Inferior parietal cortex (tissue), 1 donor: Measurements from ENCODE around the gene LIN54.

Experiments
- DNase-seq: peaks from one replicate; pipeline ENCODE4 v3.0.0-alpha.2; 2016; ENCODE audit errors: extremely low spot score

The LIN54 gene

DNA sequence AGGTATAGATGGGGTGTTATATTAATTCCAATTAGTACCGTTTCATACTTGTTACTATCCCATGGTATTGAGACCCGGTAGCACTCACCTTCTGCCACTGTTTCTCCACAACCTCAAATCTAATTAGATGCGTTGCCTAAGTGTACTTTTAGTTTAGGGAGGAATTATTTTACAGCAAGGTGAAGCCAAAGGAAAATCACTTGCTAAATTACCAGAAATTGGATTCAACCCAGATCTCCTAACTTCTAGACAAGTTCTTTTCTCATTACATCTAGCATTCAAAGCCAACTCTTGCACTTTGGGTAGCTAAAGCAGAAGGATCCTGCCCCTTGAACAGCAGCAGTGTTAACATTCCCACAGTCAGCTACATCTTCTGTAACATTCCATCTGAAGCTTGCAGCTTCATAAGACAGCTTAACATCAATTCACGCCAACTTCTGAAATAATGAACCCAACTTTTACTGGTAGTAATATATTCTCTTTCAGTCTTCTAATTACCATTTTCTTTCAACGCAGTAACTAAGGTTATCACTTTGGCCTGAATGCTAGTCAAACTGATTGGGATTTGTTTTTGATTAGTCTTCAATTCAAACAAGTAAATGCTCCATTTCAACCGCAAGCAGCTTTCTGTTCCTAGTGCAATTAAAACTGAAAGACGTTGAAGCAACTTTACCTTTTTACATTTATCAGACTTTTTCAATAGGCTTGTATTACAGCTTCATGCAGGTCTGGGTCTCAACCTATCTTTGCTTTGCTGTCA is 118.7 kb downstream of the LIN54 start:
- no peak for DNase-seq

DNA sequence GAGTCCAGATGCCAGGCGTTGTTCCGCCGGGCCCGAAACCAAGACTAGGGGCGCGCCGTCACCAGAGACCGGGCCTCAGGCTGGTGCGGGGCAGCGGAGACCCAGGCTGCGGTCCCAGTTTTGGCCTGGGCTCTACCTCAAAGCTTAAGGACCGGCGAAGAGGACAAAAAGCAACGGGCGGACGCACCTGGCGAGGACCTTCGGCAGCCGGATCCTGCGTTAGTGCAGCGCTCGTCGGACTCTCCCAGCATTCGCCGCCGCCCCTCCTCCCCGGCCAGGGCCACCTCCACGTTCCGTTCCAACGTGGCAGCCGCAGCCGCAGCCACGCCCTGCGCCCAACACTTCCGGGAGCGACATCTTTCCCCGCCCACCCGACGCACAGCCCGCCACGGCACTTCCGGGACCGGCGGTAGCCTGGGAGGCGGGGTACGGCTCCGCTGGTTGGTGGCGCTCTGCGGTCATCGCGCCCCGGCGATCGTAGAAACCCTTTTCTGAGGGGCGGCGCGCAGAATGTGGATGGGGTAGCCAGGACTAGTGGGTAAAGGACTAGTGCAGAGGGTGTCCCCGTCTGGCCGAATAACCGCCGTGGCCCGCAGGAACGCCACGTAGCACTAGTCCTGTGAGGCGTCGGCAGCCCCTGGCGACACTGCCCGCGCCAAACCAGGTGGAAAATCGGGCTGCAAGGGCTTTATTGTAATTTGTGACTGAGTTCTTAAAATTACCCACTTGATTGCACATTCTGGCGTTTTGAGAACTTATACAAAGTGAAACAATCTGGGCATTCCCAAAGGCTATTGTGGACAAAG is 119.5 kb downstream of the LIN54 start, which contains the start of gene SEC31A:
Gene SEC31A, minus strand, starts transcription at position 253 of the 806 bp plus-strand sequence. CDS start 9,217 bp downstream, outside the sequence.
- peak; percentile 95 for DNase-seq

DNA sequence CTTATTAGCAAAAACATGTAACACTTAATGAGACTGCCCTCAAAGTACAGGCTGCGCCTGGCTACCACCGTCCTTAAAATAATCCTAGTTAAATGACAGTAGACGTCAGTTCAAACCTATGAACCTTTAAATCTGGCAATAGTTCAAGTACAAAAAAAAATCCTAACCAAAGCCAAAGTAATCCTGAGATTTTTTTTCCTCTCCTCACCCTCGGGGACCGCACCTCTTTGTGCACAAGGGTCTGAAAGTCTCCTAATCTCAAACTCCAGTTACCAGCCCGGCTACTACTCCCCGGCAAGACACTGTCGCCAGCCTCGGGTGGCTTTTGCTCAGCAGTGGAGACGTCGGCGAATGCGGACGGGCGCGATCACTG is 120.1 kb downstream of the LIN54 start:
- DNase-seq: no peak

- no peak for DNase-seq
Observed at GRCh38 chr4:82889287-82889686, 121.3 kb downstream of the LIN54 start.

- DNase-seq: no peak
Observed at GRCh38 chr4:82886147-82886942, 124.3 kb downstream of the LIN54 start.

- no peak for DNase-seq
Observed at GRCh38 chr4:82885410-82885809, 125.2 kb downstream of the LIN54 start.
